CD4-positive, alpha-beta T cell treated with Interleukin-21 for 1 hour (primary cell): ENCODE measurements around the gene SNX27.
"Not testable (repeated sequence)": the region's sequence is repeated elsewhere in the genome, so short reads cannot be mapped to it uniquely, and the experiment has no call there.

ENCODE experiments used
- DNase-seq: peaks from one replicate; pipeline ENCODE4 v3.0.0-alpha.2; 2020

Gene SNX27

GRCh38 chr1:151611832-151612500, at the start of gene SNX27:
Gene SNX27, plus strand, starts transcription at chr1:151612050. Its CDS starts 152 bp downstream, at chr1:151612202.
- DNase-seq: peak; percentile 92

- no peak for DNase-seq
These were observed 49.2 kb upstream of the SNX27 start for GRCh38 chr1:151562661-151563060.

GRCh38 chr1:151563376-151563775, 48.5 kb upstream of the SNX27 start:
- DNase-seq: no peak

GRCh38 chr1:151565502-151566189, 46.2 kb upstream of the SNX27 start:
- DNase-seq: no peak

GRCh38 chr1:151568626-151569088, 43.2 kb upstream of the SNX27 start:
- peak; percentile 38 for DNase-seq

GRCh38 chr1:151570819-151571218, 41.0 kb upstream of the SNX27 start:
- DNase-seq: no peak

GRCh38 chr1:151574575-151575529, 37.0 kb upstream of the SNX27 start:
- no peak for DNase-seq

GRCh38 chr1:151577173-151577572, 34.7 kb upstream of the SNX27 start:
- no peak for DNase-seq

- no peak for DNase-seq
These were observed 32.9 kb upstream of the SNX27 start for GRCh38 chr1:151578941-151579340.

- no peak for DNase-seq
These were observed 32.2 kb upstream of the SNX27 start for GRCh38 chr1:151579436-151580225.

GRCh38 chr1:151581451-151581850, 30.4 kb upstream of the SNX27 start:
- DNase-seq: no peak

- DNase-seq: no peak
These were observed 29.9 kb upstream of the SNX27 start for GRCh38 chr1:151581921-151582320.

- DNase-seq: no peak
These were observed 28.1 kb upstream of the SNX27 start for GRCh38 chr1:151583796-151584195.

- no peak for DNase-seq
These were observed 27.6 kb upstream of the SNX27 start for GRCh38 chr1:151584278-151584677.

GRCh38 chr1:151584780-151585179, 27.1 kb upstream of the SNX27 start:
- no peak for DNase-seq

- no peak for DNase-seq
These were observed 26.2 kb upstream of the SNX27 start for GRCh38 chr1:151585622-151586021.

- no peak for DNase-seq
These were observed 20.9 kb upstream of the SNX27 start for GRCh38 chr1:151590961-151591360.

- DNase-seq: no peak
These were observed 18.1 kb upstream of the SNX27 start for GRCh38 chr1:151593730-151594129.

- DNase-seq: peak; percentile 84
These were observed 17.7 kb upstream of the SNX27 start for GRCh38 chr1:151594143-151594625.

GRCh38 chr1:151596166-151596953, 15.5 kb upstream of the SNX27 start:
- no peak for DNase-seq

- not testable (repeated sequence) for DNase-seq
These were observed 9.3 kb upstream of the SNX27 start for GRCh38 chr1:151602550-151602949.
